Effector memory CD4-positive, alpha-beta T cell (primary cell): ENCODE results near the gene RFT1.
"Not testable (repeated sequence)": the region's sequence is repeated elsewhere in the genome, so short reads cannot be mapped to it uniquely, and the experiment has no call there.

Source experiments
- DNase-seq, 3 donors: peaks; one replicate each; pipeline ENCODE4 v3.0.0-alpha.2; 2020
- H3K27ac ChIP-seq: 2 replicates; pipeline ENCODE4 v1.7.0; 2013; ENCODE audit warnings: mild to moderate bottlenecking, low read length, moderate library complexity; ENCODE audit not compliant: insufficient read depth, poor library complexity, severe bottlenecking
- H3K27me3 ChIP-seq: replicated peaks from 2 replicates; pipeline ENCODE4 v1.7.0; 2013; ENCODE audit warnings: mild to moderate bottlenecking, low read length; ENCODE audit not compliant: insufficient read depth, control insufficient read depth, poor library complexity, severe bottlenecking
- H3K36me3 ChIP-seq: 2 replicates; pipeline ENCODE4 v1.7.0; 2013; ENCODE audit warnings: mild to moderate bottlenecking, low read length, moderate library complexity; ENCODE audit not compliant: control insufficient read depth, insufficient read depth
- H3K4me1 ChIP-seq: 2 replicates; pipeline ENCODE4 v1.7.0; 2013; ENCODE audit warnings: low read length, mild to moderate bottlenecking; ENCODE audit not compliant: control insufficient read depth, insufficient read depth, poor library complexity, severe bottlenecking
- H3K4me3 ChIP-seq: 2 replicates; pipeline ENCODE4 v1.7.0; 2013; ENCODE audit warnings: low read length, low read depth, mild to moderate bottlenecking; ENCODE audit not compliant: insufficient read depth, poor library complexity, severe bottlenecking
- H3K9me3 ChIP-seq: 2 replicates; pipeline ENCODE4 v1.7.0; 2013; ENCODE audit warnings: mild to moderate bottlenecking, low read length, moderate library complexity; ENCODE audit not compliant: control insufficient read depth

RFT1 gene

GRCh38 chr3:53157974-53158580 lies 27.8 kb upstream of the RFT1 start:
- H3K4me1 ChIP-seq, result peaks cover 18% of the 10 kb centered on the region
- no peak for DNase-seq
- no peaks in the 10 kb centered on the region for H3K36me3 ChIP-seq
- H3K27me3 ChIP-seq, result peaks cover 14% of the 10 kb centered on the region
- H3K27ac ChIP-seq, result no peak overlapping the region
- no peak overlapping the region for H3K4me3 ChIP-seq
- no peaks in the 10 kb centered on the region for H3K9me3 ChIP-seq

DNA sequence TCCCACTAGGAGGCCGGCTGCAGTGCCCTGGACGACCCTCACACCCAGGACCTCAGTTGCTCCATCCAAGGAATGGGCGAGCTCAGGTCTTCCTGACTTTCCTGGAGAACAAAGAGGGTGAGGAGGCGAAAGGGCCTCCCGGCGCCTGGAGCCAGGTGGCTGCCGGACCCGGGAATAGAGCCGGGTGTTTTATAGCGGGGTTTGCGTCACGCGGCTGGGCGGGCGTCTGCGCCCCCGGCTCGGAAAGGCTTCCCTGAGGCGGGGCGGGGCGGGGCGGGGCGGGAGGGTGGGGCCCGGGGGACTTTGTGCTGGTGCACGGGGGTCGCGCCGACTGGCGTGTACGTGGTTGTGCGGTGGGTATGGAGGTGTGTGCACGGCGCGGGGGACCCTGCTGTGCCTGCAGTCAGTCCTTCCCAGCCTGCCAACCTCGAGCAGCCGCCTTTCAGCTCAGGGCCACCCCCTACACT lies 26.2 kb upstream of the RFT1 start:
- Histone ChIP-seq H3K27ac (no peak overlapping the region), H3K27me3 (peaks cover 14% of the 10 kb centered on the region), H3K36me3 (no peaks in the 10 kb centered on the region), H3K4me3 (no peak overlapping the region), H3K9me3 (no peaks in the 10 kb centered on the region), H3K4me1 (peaks cover 6% of the 10 kb centered on the region)
- DNase-seq, result no peak

GRCh38 chr3:53155760-53156159 lies 25.5 kb upstream of the RFT1 start:
- H3K4me3 ChIP-seq, result no peak overlapping the region
- H3K36me3 ChIP-seq, result no peaks in the 10 kb centered on the region
- peaks cover 6% of the 10 kb centered on the region for H3K4me1 ChIP-seq

GRCh38 chr3:53154881-53155285 lies 24.6 kb upstream of the RFT1 start:
- Histone ChIP-seq H3K27me3 (peaks cover 14% of the 10 kb centered on the region), H3K4me1 (no peaks in the 10 kb centered on the region), H3K9me3 (no peaks in the 10 kb centered on the region), H3K27ac (no peak overlapping the region), H3K4me3 (no peak overlapping the region), H3K36me3 (no peaks in the 10 kb centered on the region)
- DNase-seq, result no peak

More at GRCh38 chr3:53155760-53156159, 25.5 kb upstream of the RFT1 start:
- Histone ChIP-seq H3K9me3 (no peaks in the 10 kb centered on the region), H3K27me3 (peaks cover 14% of the 10 kb centered on the region), H3K27ac (no peak overlapping the region)
- no peak for DNase-seq

GRCh38 chr3:53153980-53154379 lies 23.7 kb upstream of the RFT1 start:
- Histone ChIP-seq H3K27me3 (peaks cover 14% of the 10 kb centered on the region), H3K9me3 (no peaks in the 10 kb centered on the region), H3K36me3 (no peaks in the 10 kb centered on the region), H3K4me1 (no peaks in the 10 kb centered on the region), H3K27ac (no peak overlapping the region), H3K4me3 (no peak overlapping the region)
- no peak for DNase-seq

DNA sequence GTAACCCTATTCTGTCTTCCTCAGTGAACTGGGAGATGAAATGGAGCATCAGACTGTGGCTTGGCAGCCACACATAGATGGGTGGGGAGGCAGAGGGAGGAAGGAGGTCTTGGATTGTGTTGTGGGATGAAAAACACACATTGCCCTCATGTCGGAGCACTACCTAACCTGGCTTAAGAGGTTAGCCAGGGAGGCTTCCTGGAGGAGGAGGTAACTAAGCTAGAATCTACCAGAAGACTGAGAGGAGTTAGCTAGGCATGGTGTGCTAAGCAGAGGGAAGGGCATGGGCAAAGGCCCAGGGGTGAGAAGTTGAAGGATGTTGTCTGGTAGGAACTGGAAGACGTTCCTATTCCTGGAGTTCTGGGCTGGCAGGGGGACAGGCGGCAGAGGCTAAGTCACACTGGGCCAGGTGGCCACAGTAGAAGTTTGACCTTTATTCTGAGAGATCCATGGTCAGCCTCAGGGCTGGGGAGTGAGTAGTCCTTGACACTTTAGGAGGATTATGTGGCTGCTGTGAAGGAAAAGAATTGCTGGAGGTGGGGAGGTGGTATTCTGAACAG lies 23.1 kb upstream of the RFT1 start:
- no peak for DNase-seq
- Histone ChIP-seq H3K27ac (no peak overlapping the region), H3K27me3 (peaks cover 14% of the 10 kb centered on the region), H3K9me3 (no peaks in the 10 kb centered on the region), H3K36me3 (no peaks in the 10 kb centered on the region), H3K4me1 (no peaks in the 10 kb centered on the region), H3K4me3 (no peak overlapping the region)

- Histone ChIP-seq H3K4me3 (no peak overlapping the region), H3K27ac (no peak overlapping the region), H3K4me1 (no peaks in the 10 kb centered on the region), H3K9me3 (no peaks in the 10 kb centered on the region), H3K27me3 (peaks cover 14% of the 10 kb centered on the region), H3K36me3 (no peaks in the 10 kb centered on the region)
- DNase-seq, result no peak
Observed at GRCh38 chr3:53151870-53152660, 21.8 kb upstream of the RFT1 start.

GRCh38 chr3:53151465-53151864 lies 21.2 kb upstream of the RFT1 start:
- Histone ChIP-seq H3K36me3 (no peaks in the 10 kb centered on the region), H3K9me3 (no peaks in the 10 kb centered on the region), H3K27me3 (peaks cover 14% of the 10 kb centered on the region), H3K4me1 (no peaks in the 10 kb centered on the region), H3K4me3 (no peak overlapping the region), H3K27ac (no peak overlapping the region)
- DNase-seq, result no peak

DNA sequence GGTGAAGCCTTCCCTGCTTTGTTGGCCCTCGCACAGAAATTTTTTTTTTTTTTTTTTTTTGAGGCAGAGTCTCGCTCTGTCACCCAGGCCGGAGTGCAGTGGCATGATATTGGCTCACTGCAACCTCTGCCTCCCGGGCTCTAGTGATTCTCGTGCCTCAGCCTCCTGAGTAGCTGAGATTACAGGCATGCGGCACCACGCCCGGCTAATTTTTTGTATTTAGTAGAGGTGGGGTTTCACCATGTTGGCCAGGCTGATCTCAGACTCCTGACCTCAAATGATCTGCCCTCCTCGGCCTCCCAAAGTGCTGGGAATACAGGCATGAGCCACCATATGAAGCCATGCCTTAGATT lies 20.8 kb upstream of the RFT1 start:
- H3K27me3 ChIP-seq, result peaks cover 11% of the 10 kb centered on the region
- H3K4me3 ChIP-seq, H3K36me3 ChIP-seq, H3K4me1 ChIP-seq, H3K27ac ChIP-seq, H3K9me3 ChIP-seq, DNase-seq: not testable (repeated sequence)
